Thyroid gland (tissue), 4 donors: ENCODE results near the gene NR6A1.

Source experiments
- CTCF ChIP-seq, 6 experiments: fragments of 200-600 bp in 3 of 6; fragments of 450-650 bp in 3 of 6; sonication (generic) in 3 of 6; IDR thresholded peaks; one replicate each; pipeline ENCODE4 v1.5.1; 2016 to 2019; ENCODE audit warnings: antibody characterized with exemption in 6 of 6, mild to moderate bottlenecking in 2 of 6, inconsistent platforms in 1 of 6, moderate library complexity in 1 of 6
- POLR2A ChIP-seq, 2 donors: fragments of 450-650 bp; IDR thresholded peaks; one replicate each; pipeline ENCODE4 v1.6.1; 2017; ENCODE audit warnings: antibody characterized with exemption in 2 of 2, mild to moderate bottlenecking in 2 of 2, moderate library complexity in 1 of 2

- TF ChIP-seq CTCF (IDR thresholded peaks at IDR 0.05) (no peak), POLR2A (IDR thresholded peaks at IDR 0.05) (no peak)
These were observed 5.7 kb downstream of the NR6A1 start for GRCh38 chr9:124765439-124765835.
